ENCODE measurements around the gene EXOSC1. TPM values are rescaled to one million over a fixed set of nuclear protein-coding genes. Genes with fewer than 3 reads are reported as not detected.

EXOSC1 gene
- total and polyA plus RNA-seq, 2 of the 13 experiments (the other 11 are each of a cell fraction or from before 2014, with no cell fraction given), result 36.3 to 39.9 TPM

DNA sequence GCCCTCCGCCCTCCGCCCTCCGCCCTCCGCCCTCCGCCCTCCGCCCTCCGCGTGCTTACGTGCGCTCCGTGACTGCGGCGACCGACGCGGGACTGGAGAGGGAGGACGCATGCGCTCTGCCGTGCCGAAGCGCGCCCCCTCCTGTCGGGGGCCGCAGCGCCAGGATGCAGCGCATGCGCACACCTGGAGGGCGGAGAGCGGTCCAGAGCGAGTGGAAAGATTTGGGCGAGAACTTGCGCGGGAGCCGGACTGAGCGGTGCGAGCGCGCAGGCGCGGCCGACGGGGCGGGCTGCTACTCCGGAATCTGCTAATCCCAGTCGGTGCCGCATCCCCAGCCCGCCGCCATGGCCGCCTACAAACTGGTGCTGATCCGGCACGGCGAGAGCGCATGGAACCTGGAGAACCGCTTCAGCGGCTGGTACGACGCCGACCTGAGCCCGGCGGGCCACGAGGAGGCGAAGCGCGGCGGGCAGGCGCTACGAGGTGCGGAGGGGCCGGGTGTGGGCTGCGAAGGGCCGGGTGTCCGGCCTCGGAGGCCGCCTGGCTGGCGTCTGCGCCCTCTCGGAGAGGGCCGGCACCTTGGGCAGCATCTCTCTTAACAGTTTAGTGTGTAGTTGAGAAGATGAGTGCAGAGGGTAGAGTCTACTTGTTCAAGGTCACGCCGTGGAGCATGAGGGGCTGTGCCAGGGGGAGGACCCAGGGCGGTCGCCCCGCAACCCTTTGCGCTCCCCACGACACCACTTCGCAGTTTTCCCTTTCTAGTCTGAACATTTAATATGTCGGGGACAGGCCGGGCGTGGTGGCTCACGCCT is 19.6 kb downstream of the EXOSC1 start, which contains the start of gene PGAM1 (continued):
- TF ChIP-seq, protein P1, sequence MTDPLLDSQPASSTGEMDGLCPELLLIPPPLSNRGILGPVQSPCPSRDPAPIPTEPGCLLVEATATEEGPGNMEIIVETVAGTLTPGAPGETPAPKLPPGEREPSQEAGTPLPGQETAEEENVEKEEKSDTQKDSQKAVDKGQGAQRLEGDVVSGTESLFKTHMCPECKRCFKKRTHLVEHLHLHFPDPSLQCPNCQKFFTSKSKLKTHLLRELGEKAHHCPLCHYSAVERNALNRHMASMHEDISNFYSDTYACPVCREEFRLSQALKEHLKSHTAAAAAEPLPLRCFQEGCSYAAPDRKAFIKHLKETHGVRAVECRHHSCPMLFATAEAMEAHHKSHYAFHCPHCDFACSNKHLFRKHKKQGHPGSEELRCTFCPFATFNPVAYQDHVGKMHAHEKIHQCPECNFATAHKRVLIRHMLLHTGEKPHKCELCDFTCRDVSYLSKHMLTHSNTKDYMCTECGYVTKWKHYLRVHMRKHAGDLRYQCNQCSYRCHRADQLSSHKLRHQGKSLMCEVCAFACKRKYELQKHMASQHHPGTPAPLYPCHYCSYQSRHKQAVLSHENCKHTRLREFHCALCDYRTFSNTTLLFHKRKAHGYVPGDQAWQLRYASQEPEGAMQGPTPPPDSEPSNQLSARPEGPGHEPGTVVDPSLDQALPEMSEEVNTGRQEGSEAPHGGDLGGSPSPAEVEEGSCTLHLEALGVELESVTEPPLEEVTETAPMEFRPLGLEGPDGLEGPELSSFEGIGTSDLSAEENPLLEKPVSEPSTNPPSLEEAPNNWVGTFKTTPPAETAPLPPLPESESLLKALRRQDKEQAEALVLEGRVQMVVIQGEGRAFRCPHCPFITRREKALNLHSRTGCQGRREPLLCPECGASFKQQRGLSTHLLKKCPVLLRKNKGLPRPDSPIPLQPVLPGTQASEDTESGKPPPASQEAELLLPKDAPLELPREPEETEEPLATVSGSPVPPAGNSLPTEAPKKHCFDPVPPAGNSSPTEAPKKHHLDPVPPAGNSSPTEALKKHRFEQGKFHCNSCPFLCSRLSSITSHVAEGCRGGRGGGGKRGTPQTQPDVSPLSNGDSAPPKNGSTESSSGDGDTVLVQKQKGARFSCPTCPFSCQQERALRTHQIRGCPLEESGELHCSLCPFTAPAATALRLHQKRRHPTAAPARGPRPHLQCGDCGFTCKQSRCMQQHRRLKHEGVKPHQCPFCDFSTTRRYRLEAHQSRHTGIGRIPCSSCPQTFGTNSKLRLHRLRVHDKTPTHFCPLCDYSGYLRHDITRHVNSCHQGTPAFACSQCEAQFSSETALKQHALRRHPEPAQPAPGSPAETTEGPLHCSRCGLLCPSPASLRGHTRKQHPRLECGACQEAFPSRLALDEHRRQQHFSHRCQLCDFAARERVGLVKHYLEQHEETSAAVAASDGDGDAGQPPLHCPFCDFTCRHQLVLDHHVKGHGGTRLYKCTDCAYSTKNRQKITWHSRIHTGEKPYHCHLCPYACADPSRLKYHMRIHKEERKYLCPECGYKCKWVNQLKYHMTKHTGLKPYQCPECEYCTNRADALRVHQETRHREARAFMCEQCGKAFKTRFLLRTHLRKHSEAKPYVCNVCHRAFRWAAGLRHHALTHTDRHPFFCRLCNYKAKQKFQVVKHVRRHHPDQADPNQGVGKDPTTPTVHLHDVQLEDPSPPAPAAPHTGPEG (CRISPR knock-in tag; IDR thresholded peaks at IDR 0.05), result 0 out of 2 replicates have a peak, but pooled peaks have one; percentile 47
- 0 out of 2 replicates have a peak, but pooled peaks have one; percentile 50 for TF ChIP-seq BORCS8-MEF2B (CRISPR knock-in tag; IDR thresholded peaks at IDR 0.05)
- no peak for TF ChIP-seq ZNF329 (CRISPR knock-in tag; IDR thresholded peaks at IDR 0.05; ENCODE audit: low read depth)
- TF ChIP-seq ETV5 (CRISPR knock-in tag; IDR thresholded peaks at IDR 0.05; ENCODE audit: borderline replicate concordance), result peak; percentile 54; the same call in 1 of the 2 replicates
- TF ChIP-seq ZNF431 (CRISPR knock-in tag; IDR thresholded peaks at IDR 0.05; ENCODE audit: borderline replicate concordance, low read depth), result peak; percentile 82; the same call in 1 of the 2 replicates
- TF ChIP-seq PHF21A (CRISPR knock-in tag; IDR thresholded peaks at IDR 0.05), result no peak
- TF ChIP-seq ZNF251 (CRISPR knock-in tag; IDR thresholded peaks at IDR 0.05), result no peak
- peak; percentile 18; the same call in 1 of the 2 replicates for TF ChIP-seq ZNF33B (CRISPR knock-in tag; IDR thresholded peaks at IDR 0.05)
- peak; percentile 32; the same call in 1 of the 2 replicates for TF ChIP-seq MEIS2 (CRISPR knock-in tag; IDR thresholded peaks at IDR 0.05)
- TF ChIP-seq, protein P2, sequence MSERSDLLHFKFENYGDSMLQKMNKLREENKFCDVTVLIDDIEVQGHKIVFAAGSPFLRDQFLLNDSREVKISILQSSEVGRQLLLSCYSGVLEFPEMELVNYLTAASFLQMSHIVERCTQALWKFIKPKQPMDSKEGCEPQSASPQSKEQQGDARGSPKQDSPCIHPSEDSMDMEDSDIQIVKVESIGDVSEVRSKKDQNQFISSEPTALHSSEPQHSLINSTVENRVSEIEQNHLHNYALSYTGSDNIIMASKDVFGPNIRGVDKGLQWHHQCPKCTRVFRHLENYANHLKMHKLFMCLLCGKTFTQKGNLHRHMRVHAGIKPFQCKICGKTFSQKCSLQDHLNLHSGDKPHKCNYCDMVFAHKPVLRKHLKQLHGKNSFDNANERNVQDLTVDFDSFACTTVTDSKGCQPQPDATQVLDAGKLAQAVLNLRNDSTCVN (CRISPR knock-in tag; IDR thresholded peaks at IDR 0.05; ENCODE audit: borderline replicate concordance), result peak; percentile 56; the same call in 1 of the 2 replicates
- TF ChIP-seq, protein P3, sequence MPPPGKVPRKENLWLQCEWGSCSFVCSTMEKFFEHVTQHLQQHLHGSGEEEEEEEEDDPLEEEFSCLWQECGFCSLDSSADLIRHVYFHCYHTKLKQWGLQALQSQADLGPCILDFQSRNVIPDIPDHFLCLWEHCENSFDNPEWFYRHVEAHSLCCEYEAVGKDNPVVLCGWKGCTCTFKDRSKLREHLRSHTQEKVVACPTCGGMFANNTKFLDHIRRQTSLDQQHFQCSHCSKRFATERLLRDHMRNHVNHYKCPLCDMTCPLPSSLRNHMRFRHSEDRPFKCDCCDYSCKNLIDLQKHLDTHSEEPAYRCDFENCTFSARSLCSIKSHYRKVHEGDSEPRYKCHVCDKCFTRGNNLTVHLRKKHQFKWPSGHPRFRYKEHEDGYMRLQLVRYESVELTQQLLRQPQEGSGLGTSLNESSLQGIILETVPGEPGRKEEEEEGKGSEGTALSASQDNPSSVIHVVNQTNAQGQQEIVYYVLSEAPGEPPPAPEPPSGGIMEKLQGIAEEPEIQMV (CRISPR knock-in tag; IDR thresholded peaks at IDR 0.05; ENCODE audit: low read depth), result peak; percentile 21; the same call in 1 of the 2 replicates
- TF ChIP-seq ZNF274 (CRISPR knock-in tag; IDR thresholded peaks at IDR 0.05), result peak; percentile 21
- peak; percentile 25 for TF ChIP-seq TEAD3 (CRISPR knock-in tag; optimal IDR thresholded peaks at IDR 0.05; ENCODE audit: borderline replicate concordance)
- TF ChIP-seq NFKBIZ (CRISPR knock-in tag; IDR thresholded peaks at IDR 0.05), result peak; percentile 37; the same call in 1 of the 2 replicates
- TF ChIP-seq, protein P4, sequence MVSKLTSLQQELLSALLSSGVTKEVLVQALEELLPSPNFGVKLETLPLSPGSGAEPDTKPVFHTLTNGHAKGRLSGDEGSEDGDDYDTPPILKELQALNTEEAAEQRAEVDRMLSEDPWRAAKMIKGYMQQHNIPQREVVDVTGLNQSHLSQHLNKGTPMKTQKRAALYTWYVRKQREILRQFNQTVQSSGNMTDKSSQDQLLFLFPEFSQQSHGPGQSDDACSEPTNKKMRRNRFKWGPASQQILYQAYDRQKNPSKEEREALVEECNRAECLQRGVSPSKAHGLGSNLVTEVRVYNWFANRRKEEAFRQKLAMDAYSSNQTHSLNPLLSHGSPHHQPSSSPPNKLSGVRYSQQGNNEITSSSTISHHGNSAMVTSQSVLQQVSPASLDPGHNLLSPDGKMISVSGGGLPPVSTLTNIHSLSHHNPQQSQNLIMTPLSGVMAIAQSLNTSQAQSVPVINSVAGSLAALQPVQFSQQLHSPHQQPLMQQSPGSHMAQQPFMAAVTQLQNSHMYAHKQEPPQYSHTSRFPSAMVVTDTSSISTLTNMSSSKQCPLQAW (CRISPR knock-in tag; IDR thresholded peaks at IDR 0.05), result 0 out of 2 replicates have a peak, but pooled peaks have one; percentile 26

Measured in HepG2 (cell line).